GM12878 (cell line): Measurements from ENCODE around the gene SIGLEC6. TPM values are rescaled to one million over a fixed set of nuclear protein-coding genes. Genes with fewer than 3 reads are reported as not detected.

Experiments
- ATAC-seq: fragments of 200-7000 bp; cut with Tn5 transposase; 3 replicates; pipeline ENCODE4 v1.9.1; 2020; ENCODE audit warnings: mild to moderate bottlenecking, moderate library complexity
- BruUV-seq: library from RNA; stranded (reverse); fragments of 400-500 nt; replicated peaks from 2 replicates; lab custom pipeline; 2021; lab: Mats Ljungman, UMichigan
- CTCF ChIA-PET: fragments of 300-600 bp; sonication (Branson Sonifier 250); formaldehyde crosslinking; extraction: SDS; loops from one replicate; lab custom pipeline; 2021; ENCODE audit warnings: inconsistent platforms; lab: Yijun Ruan, JAX
- POLR2A ChIA-PET: fragments of 350-600 bp; formaldehyde crosslinking; extraction: SDS; loops from one replicate; lab custom pipeline; 2021; ENCODE audit warnings: inconsistent platforms; lab: Charles Lee
- RAD21 ChIA-PET: fragments of 300-600 bp; sonication (Branson Sonifier 250); formaldehyde crosslinking; loops from one replicate; lab custom pipeline; 2023; ENCODE audit warnings: antibody characterized with exemption; ENCODE audit not compliant: unreplicated experiment; lab: Charles Lee
- SMC1A ChIA-PET: fragments of 300-600 bp; sonication (Branson Sonifier 250); formaldehyde crosslinking; loops from one replicate; lab custom pipeline; 2023; ENCODE audit not compliant: unreplicated experiment, uncharacterized antibody; lab: Charles Lee
- DNase-seq: peaks from one replicate; pipeline ENCODE4 v3.0.0-alpha.2; 2011; ENCODE audit warnings: low read depth, low spot score
- FAIRE-seq: peaks from 3 replicates; lab custom pipeline; 2011; peaks lifted over from hg19 to GRCh38; lab: Jason Lieb, UNC
- H2AFZ ChIP-seq: 2 replicates; pipeline ENCODE4 v1.6.0; 2011; ENCODE audit warnings: low read depth, low read length, control low read depth; ENCODE audit not compliant: control insufficient read depth
- H3K27ac ChIP-seq: 2 replicates; pipeline ENCODE4 v1.5.1; 2011; ENCODE audit warnings: control low read depth; ENCODE audit not compliant: control insufficient read depth, insufficient read depth
- H3K27me3 ChIP-seq, 2 experiments: replicated peaks in 1 of 2; 2 replicates each; pipeline versions ENCODE4 v1.6.0 to v1.6.1; 2011; ENCODE audit warnings: low read length in 1 of 2; ENCODE audit not compliant: control insufficient read depth in 2 of 2, insufficient read depth in 2 of 2
- H3K36me3 ChIP-seq, 2 experiments: 2 replicates each; pipeline ENCODE4 v1.5.1; 2011; ENCODE audit warnings: low read length in 1 of 2; ENCODE audit not compliant: control insufficient read depth in 2 of 2, insufficient read depth in 2 of 2
- H3K4me1 ChIP-seq: 2 replicates; pipeline ENCODE4 v1.6.1; 2011; ENCODE audit warnings: mild to moderate bottlenecking, low read length, moderate library complexity, mixed read lengths; ENCODE audit not compliant: control insufficient read depth, insufficient read depth
- H3K4me2 ChIP-seq: 2 replicates; pipeline ENCODE4 v1.6.0; 2011; ENCODE audit warnings: control low read depth; ENCODE audit not compliant: control insufficient read depth, insufficient read depth
- H3K4me3 ChIP-seq: fragments of 200-600 bp; sonication (generic); 2 replicates; pipeline ENCODE4 v1.5.1; 2016
- H3K79me2 ChIP-seq: 2 replicates; pipeline ENCODE4 v1.6.0; 2011; ENCODE audit warnings: low read length; ENCODE audit not compliant: control insufficient read depth, insufficient read depth
- H3K9ac ChIP-seq: 2 replicates; pipeline ENCODE4 v1.8.0; 2011; ENCODE audit warnings: low read length, control low read depth, mixed read lengths; ENCODE audit not compliant: control insufficient read depth, insufficient read depth
- H3K9me3 ChIP-seq: replicated peaks from 3 replicates; pipeline ENCODE4 v1.5.1; 2011; ENCODE audit warnings: mild to moderate bottlenecking, low read length; ENCODE audit not compliant: control insufficient read depth, insufficient read depth
- H4K20me1 ChIP-seq: 2 replicates; pipeline ENCODE4 v1.6.0; 2011; ENCODE audit not compliant: control insufficient read depth, insufficient read depth
- BRCA1 ChIP-seq: IDR thresholded peaks from 2 replicates; pipeline ENCODE4 v1.6.1; 2011; ENCODE audit warnings: low read depth, low read length, improper control_type of control experiment
- CHD2 ChIP-seq: IDR thresholded peaks from 2 replicates; pipeline ENCODE4 v1.6.1; 2011; ENCODE audit warnings: low read depth, low read length, improper control_type of control experiment, borderline replicate concordance
- EED ChIP-seq: sonication (generic); IDR thresholded peaks from 2 replicates; pipeline ENCODE4 v1.6.1; 2016; ENCODE audit warnings: antibody characterized with exemption, low read depth
- HCFC1 ChIP-seq: fragments of 150-350 bp; IDR thresholded peaks from 2 replicates; pipeline ENCODE4 v1.6.1; 2014; ENCODE audit warnings: low read length
- MEF2B ChIP-seq: fragments of 450-650 bp; IDR thresholded peaks from 2 replicates; pipeline ENCODE4 v1.6.1; 2018; ENCODE audit warnings: mild to moderate bottlenecking, moderate library complexity; ENCODE audit not compliant: partially characterized antibody, poor library complexity, severe bottlenecking
- PAX5 ChIP-seq: IDR thresholded peaks from 2 replicates; pipeline ENCODE4 v1.6.1; 2011; ENCODE audit warnings: low read depth, low read length, borderline replicate concordance
- RAD21 ChIP-seq: IDR thresholded peaks from 2 replicates; pipeline ENCODE4 v1.6.1; 2011; ENCODE audit warnings: mild to moderate bottlenecking, low read depth, low read length, moderate library complexity; ENCODE audit not compliant: insufficient read depth
- SMAD1 ChIP-seq: fragments of 450-650 bp; IDR thresholded peaks from 2 replicates; pipeline ENCODE4 v1.6.1; 2018; ENCODE audit warnings: mild to moderate bottlenecking, low read depth; ENCODE audit not compliant: partially characterized antibody
- SMAD5 ChIP-seq: IDR thresholded peaks from 2 replicates; pipeline ENCODE4 v1.6.1; 2016; ENCODE audit warnings: antibody characterized with exemption, low read depth
- SP1 ChIP-seq: IDR thresholded peaks from one replicate; pipeline ENCODE4 v1.6.1; 2011; ENCODE audit warnings: low read depth, low read length
- WGBS: methylation state at CpG from one replicate; pipeline ENCODE4 v1.1.6; 2016; ENCODE audit warnings: low lambda C conversion rate; ENCODE audit not compliant: insufficient replicate concordance, insufficient coverage; ENCODE audit errors: missing lambda C conversion rate; 5-methylcytosine and 5-hydroxymethylcytosine counted together
- in situ Hi-C: fragments of 300-500 bp; cut with MboI; formaldehyde crosslinking; loops from 9 replicates; pipeline ENCODE4 v1.14.3; 2018; ENCODE audit warnings: mixed read lengths
- intact Hi-C: fragments of 100-400 bp; cut with micrococcal nuclease; formaldehyde crosslinking; loops from one replicate; pipeline ENCODE4 v1.14.2; 2022; ENCODE audit not compliant: unreplicated experiment
- polyA plus RNA-seq, 11 experiments: library from polyadenylated mRNA; depleted of rRNA in 4 of 11; unstranded in 6 of 11; stranded (reverse) in 5 of 11; fragments of >200 nt; fragmentation: Nextera tagmentation in 4 of 11; fragmentation: Illumina TruSeq in 1 of 11; extraction: Ambion mirVana in 4 of 11; extraction: Trizol in 1 of 11; gene quantifications; 1 replicate in 1 of 11; 2 replicates in 10 of 11; pipeline versions ENCODE4 v1.2.1 to v1.2.3, GENCODE V29; 2011 to 2016; ENCODE audit warnings: inconsistent platforms in 2 of 11, missing spikeins in 2 of 11, low read depth in 1 of 11
- total RNA-seq, 4 experiments: library from RNA; depleted of rRNA in 3 of 4; stranded (reverse); fragments of >200 nt in 3 of 4; fragmentation: Illumina TruSeq in 1 of 4; extraction: Trizol in 1 of 4; gene quantifications; 2 replicates each; pipeline versions ENCODE4 v1.2.1 to v1.2.3, GENCODE V29; 2013 to 2021
- TF ChIP-seq, protein P1 (sequence below): fragments of 450-650 bp; formaldehyde crosslinking; IDR thresholded peaks from 2 replicates; pipeline ENCODE4 v1.4.0; 2022; ENCODE audit warnings: mild to moderate bottlenecking, moderate library complexity
- TF ChIP-seq, protein P2 (sequence below): fragments of 450-650 bp; formaldehyde crosslinking; IDR thresholded peaks from 2 replicates; pipeline ENCODE4 v1.4.0; 2020; ENCODE audit warnings: mild to moderate bottlenecking, moderate library complexity
- TF ChIP-seq, protein P3 (sequence below): fragments of 450-650 bp; formaldehyde crosslinking; IDR thresholded peaks from 2 replicates; pipeline ENCODE4 v1.5.0; 2022; ENCODE audit warnings: mild to moderate bottlenecking, missing genetic modification characterization

The SIGLEC6 gene
- total and polyA plus RNA-seq, 10 of the 15 experiments (the other 5 are each of a cell fraction or from before 2014, with no cell fraction given), result 0.08 to 0.40 (median 0.27) TPM; not detected in 2

DNA sequence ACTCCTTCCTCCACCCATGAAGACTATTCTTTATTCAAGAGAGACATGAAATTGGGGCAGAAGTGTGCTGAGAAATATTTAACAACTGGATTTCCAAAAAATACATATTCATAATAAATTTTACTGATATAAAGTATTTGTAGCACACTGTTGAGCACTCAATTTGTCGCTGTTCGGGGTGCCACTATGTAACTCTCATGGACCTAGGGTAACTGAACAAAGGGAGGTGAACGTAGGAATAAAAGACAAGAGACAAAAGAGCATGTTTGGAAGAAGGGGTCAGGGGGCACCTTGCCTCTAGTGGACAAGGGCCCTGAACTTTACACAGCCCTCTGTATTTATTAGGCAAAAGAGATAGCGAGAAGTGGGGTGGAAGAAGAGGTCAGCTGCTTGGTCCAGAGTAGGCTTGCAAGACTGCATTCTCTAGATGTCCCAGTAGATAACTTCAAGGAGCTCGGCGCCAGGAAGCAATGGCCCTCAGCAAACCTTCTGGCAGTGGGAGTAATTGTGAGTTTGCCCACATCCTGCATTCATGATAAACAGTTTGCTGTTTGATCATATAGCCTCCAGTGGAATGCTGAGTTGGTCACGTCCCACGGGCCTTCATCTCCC lies 35.1 kb upstream of the SIGLEC6 start:
- Histone ChIP-seq H3K27ac (no peak overlapping the region), H3K4me3 (no peak overlapping the region), H3K36me3 (no peaks in the 10 kb centered on the region), H3K9ac (no peak overlapping the region), H3K4me2 (no peak overlapping the region), H3K9me3 (no peaks in the 10 kb centered on the region), H4K20me1 (0 out of 2 replicates have a peak, but pooled peaks cover 3% of the 10 kb centered on the region), H3K79me2 (peaks cover 2% of the 10 kb centered on the region), H3K27me3 (no peaks in the 10 kb centered on the region), H3K4me1 (peaks cover 20% of the 10 kb centered on the region), H2AFZ (no peak overlapping the region)
- no peak for ATAC-seq
- FAIRE-seq, result no peak
- ChIA-PET CTCF (interaction anchor here (1.3 kb wide), 2 partner anchors 90 to 91 kb away, joined by 3 to 4 read pairs; no protein-coding TSS in a partner anchor), RAD21 (no interaction called here), SMC1A (interaction anchor here (0.5 to 1.8 kb wide), 4 partner anchors 9 to 264 kb away, joined by 3 to 5 read pairs (median 3); no protein-coding TSS in a partner anchor), POLR2A (no interaction called here)
- WGBS, result 62% methylated on average over 8 of the region's 8 CpGs
- TF ChIP-seq MEF2B (no peak), SMAD5 (no peak), CHD2 (no peak), RAD21 (no peak), BRCA1 (no peak), SMAD1 (no peak), SP1 (no peak), HCFC1 (no peak), PAX5 (no peak), EED (no peak)
- TF ChIP-seq, protein P1, sequence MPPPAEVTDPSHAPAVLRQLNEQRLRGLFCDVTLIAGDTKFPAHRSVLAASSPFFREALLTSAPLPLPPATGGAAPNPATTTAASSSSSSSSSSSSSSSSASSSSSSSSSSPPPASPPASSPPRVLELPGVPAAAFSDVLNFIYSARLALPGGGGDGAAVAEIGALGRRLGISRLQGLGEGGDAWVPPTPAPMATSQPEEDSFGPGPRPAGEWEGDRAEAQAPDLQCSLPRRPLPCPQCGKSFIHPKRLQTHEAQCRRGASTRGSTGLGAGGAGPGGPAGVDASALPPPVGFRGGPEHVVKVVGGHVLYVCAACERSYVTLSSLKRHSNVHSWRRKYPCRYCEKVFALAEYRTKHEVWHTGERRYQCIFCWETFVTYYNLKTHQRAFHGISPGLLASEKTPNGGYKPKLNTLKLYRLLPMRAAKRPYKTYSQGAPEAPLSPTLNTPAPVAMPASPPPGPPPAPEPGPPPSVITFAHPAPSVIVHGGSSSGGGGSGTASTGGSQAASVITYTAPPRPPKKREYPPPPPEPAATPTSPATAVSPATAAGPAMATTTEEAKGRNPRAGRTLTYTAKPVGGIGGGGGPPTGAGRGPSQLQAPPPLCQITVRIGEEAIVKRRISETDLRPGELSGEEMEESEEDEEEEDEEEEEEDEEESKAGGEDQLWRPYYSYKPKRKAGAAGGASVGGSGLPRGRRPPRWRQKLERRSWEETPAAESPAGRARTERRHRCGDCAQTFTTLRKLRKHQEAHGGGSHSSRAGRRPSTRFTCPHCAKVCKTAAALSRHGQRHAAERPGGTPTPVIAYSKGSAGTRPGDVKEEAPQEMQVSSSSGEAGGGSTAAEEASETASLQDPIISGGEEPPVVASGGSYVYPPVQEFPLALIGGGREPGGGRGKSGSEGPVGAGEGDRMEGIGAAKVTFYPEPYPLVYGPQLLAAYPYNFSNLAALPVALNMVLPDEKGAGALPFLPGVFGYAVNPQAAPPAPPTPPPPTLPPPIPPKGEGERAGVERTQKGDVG (CRISPR knock-in tag), result no peak
- TF ChIP-seq, protein P2, sequence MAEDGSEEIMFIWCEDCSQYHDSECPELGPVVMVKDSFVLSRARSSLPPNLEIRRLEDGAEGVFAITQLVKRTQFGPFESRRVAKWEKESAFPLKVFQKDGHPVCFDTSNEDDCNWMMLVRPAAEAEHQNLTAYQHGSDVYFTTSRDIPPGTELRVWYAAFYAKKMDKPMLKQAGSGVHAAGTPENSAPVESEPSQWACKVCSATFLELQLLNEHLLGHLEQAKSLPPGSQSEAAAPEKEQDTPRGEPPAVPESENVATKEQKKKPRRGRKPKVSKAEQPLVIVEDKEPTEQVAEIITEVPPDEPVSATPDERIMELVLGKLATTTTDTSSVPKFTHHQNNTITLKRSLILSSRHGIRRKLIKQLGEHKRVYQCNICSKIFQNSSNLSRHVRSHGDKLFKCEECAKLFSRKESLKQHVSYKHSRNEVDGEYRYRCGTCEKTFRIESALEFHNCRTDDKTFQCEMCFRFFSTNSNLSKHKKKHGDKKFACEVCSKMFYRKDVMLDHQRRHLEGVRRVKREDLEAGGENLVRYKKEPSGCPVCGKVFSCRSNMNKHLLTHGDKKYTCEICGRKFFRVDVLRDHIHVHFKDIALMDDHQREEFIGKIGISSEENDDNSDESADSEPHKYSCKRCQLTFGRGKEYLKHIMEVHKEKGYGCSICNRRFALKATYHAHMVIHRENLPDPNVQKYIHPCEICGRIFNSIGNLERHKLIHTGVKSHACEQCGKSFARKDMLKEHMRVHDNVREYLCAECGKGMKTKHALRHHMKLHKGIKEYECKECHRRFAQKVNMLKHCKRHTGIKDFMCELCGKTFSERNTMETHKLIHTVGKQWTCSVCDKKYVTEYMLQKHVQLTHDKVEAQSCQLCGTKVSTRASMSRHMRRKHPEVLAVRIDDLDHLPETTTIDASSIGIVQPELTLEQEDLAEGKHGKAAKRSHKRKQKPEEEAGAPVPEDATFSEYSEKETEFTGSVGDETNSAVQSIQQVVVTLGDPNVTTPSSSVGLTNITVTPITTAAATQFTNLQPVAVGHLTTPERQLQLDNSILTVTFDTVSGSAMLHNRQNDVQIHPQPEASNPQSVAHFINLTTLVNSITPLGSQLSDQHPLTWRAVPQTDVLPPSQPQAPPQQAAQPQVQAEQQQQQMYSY (CRISPR knock-in tag), result no peak
- TF ChIP-seq, protein P3, sequence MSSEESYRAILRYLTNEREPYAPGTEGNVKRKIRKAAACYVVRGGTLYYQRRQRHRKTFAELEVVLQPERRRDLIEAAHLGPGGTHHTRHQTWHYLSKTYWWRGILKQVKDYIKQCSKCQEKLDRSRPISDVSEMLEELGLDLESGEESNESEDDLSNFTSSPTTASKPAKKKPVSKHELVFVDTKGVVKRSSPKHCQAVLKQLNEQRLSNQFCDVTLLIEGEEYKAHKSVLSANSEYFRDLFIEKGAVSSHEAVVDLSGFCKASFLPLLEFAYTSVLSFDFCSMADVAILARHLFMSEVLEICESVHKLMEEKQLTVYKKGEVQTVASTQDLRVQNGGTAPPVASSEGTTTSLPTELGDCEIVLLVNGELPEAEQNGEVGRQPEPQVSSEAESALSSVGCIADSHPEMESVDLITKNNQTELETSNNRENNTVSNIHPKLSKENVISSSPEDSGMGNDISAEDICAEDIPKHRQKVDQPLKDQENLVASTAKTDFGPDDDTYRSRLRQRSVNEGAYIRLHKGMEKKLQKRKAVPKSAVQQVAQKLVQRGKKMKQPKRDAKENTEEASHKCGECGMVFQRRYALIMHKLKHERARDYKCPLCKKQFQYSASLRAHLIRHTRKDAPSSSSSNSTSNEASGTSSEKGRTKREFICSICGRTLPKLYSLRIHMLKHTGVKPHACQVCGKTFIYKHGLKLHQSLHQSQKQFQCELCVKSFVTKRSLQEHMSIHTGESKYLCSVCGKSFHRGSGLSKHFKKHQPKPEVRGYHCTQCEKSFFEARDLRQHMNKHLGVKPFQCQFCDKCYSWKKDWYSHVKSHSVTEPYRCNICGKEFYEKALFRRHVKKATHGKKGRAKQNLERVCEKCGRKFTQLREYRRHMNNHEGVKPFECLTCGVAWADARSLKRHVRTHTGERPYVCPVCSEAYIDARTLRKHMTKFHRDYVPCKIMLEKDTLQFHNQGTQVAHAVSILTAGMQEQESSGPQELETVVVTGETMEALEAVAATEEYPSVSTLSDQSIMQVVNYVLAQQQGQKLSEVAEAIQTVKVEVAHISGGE (CRISPR knock-in tag), result no peak
- intact Hi-C loops (no loop called here), in situ Hi-C loops (no loop called here)
- no TSS peak for BruUV-seq
- DNase-seq, result no peak
